Measurements from ENCODE around the gene BABAM2. TPM values are rescaled to one million over a fixed set of nuclear protein-coding genes. Genes with fewer than 3 reads are reported as not detected.

The BABAM2 gene
- total RNA-seq, 1 donor from 2014 or later, result 28.5 TPM

DNA sequence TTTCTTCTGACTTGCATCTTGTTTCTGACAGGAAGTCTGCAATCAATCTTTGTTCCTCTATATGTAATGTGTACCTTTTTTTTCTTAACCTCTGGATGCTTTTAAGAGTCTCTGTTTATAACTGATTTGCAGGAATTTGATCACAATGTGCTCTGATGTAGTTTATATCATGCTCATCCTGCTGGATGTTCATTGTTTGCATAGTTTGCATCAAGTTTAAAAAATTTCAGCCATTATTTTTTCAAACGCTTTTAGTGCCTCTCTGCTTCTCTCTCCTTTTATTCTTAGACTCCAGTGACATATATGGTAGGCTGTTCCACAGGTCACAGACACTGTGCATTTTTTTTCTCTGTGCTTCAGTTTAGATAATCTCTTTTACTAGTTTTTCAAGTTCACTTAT is 24.3 kb upstream of the BABAM2 start:
- H3K9me3 ChIP-seq (ENCODE audit: insufficient read depth, low read depth, low read length), result no peaks in the 10 kb centered on the region
- Mint-ChIP-seq H3K4me3 (ENCODE audit: unreplicated experiment) (no peak overlapping the region), H3K4me1 (ENCODE audit: low read depth, unreplicated experiment) (no peaks in the 10 kb centered on the region), H3K27me3 (ENCODE audit: low read depth, unreplicated experiment) (no peaks in the 10 kb centered on the region), H3K36me3 (ENCODE audit: low read depth, unreplicated experiment) (no peaks in the 10 kb centered on the region), H3K9me3 (ENCODE audit: unreplicated experiment) (no peaks in the 10 kb centered on the region), H3K27ac (ENCODE audit: unreplicated experiment) (no peak overlapping the region)
- no peak overlapping the region for H3K27ac ChIP-seq (ENCODE audit: low read depth, low read length)
- H3K79me2 ChIP-seq (ENCODE audit: insufficient read depth, low read length), result no peaks in the 10 kb centered on the region
- peaks cover 6% of the 10 kb centered on the region for H3K4me1 ChIP-seq (ENCODE audit: insufficient read depth, low read length)
- H2AFZ ChIP-seq (ENCODE audit: low read depth, low read length), result no peak overlapping the region
- H4K20me1 ChIP-seq (ENCODE audit: insufficient read depth, low read length), result no peaks in the 10 kb centered on the region
- H3K4me2 ChIP-seq (ENCODE audit: low read length), result no peak overlapping the region
- H3K4me3 ChIP-seq (ENCODE audit: insufficient read depth, low read depth, low read length), result no peak overlapping the region
- FAIRE-seq (no peak), DNase-seq (ENCODE audit: low read depth) (no peak)
- no peak overlapping the region for H3K9ac ChIP-seq (ENCODE audit: low read length)
- TF ChIP-seq EZH2 (IDR thresholded peaks at IDR 0.05; ENCODE audit: insufficient read depth, low read length) (no peak), CTCF (IDR thresholded peaks at IDR 0.05; ENCODE audit: insufficient read depth, low read depth, low read length) (no peak)
- H3K27me3 ChIP-seq (ENCODE audit: insufficient read depth, low read length), result no peaks in the 10 kb centered on the region
- H3K36me3 ChIP-seq (ENCODE audit: insufficient read depth, low read length), result no peaks in the 10 kb centered on the region

GRCh38 chr2:27869763-27870162 is 20.8 kb upstream of the BABAM2 start:
- Mint-ChIP-seq H3K27ac (ENCODE audit: unreplicated experiment) (no peak overlapping the region), H3K4me1 (ENCODE audit: low read depth, unreplicated experiment) (peaks cover 5% of the 10 kb centered on the region), H3K27me3 (ENCODE audit: low read depth, unreplicated experiment) (no peaks in the 10 kb centered on the region), H3K9me3 (ENCODE audit: unreplicated experiment) (no peaks in the 10 kb centered on the region), H3K4me3 (ENCODE audit: unreplicated experiment) (no peak overlapping the region), H3K36me3 (ENCODE audit: low read depth, unreplicated experiment) (no peaks in the 10 kb centered on the region)
- no peak overlapping the region for H3K27ac ChIP-seq (ENCODE audit: low read depth, low read length)
- no peak overlapping the region for H3K4me3 ChIP-seq (ENCODE audit: insufficient read depth, low read depth, low read length)
- no peaks in the 10 kb centered on the region for H3K36me3 ChIP-seq (ENCODE audit: insufficient read depth, low read length)
- no peaks in the 10 kb centered on the region for H3K79me2 ChIP-seq (ENCODE audit: insufficient read depth, low read length)
- H4K20me1 ChIP-seq (ENCODE audit: insufficient read depth, low read length), result no peaks in the 10 kb centered on the region
- no peak overlapping the region for H3K4me2 ChIP-seq (ENCODE audit: low read length)
- DNase-seq (ENCODE audit: low read depth), result no peak
- peaks cover 6% of the 10 kb centered on the region for H3K4me1 ChIP-seq (ENCODE audit: insufficient read depth, low read length)
- H3K9ac ChIP-seq (ENCODE audit: low read length), result no peak overlapping the region
- no peaks in the 10 kb centered on the region for H3K9me3 ChIP-seq (ENCODE audit: insufficient read depth, low read depth, low read length)
- no peak for TF ChIP-seq EZH2 (IDR thresholded peaks at IDR 0.05; ENCODE audit: insufficient read depth, low read length)
- TF ChIP-seq CTCF (IDR thresholded peaks at IDR 0.05; ENCODE audit: insufficient read depth, low read depth, low read length), result no peak
- no peaks in the 10 kb centered on the region for H3K27me3 ChIP-seq (ENCODE audit: insufficient read depth, low read length)
- FAIRE-seq, result no peak
- H2AFZ ChIP-seq (ENCODE audit: low read depth, low read length), result no peak overlapping the region

GRCh38 chr2:27870724-27871123 is 19.8 kb upstream of the BABAM2 start:
- DNase-seq (ENCODE audit: low read depth) (no peak), FAIRE-seq (no peak)
- H3K36me3 Mint-ChIP-seq (ENCODE audit: low read depth, unreplicated experiment), result no peaks in the 10 kb centered on the region
- no peak overlapping the region for H3K9ac ChIP-seq (ENCODE audit: low read length)
- no peaks in the 10 kb centered on the region for H3K36me3 ChIP-seq (ENCODE audit: insufficient read depth, low read length)
- no peak overlapping the region for H3K4me3 Mint-ChIP-seq (ENCODE audit: unreplicated experiment)
- H3K4me3 ChIP-seq (ENCODE audit: insufficient read depth, low read depth, low read length), result no peak overlapping the region
- H3K27ac ChIP-seq (ENCODE audit: low read depth, low read length), result no peak overlapping the region
- H4K20me1 ChIP-seq (ENCODE audit: insufficient read depth, low read length), result no peaks in the 10 kb centered on the region
- peaks cover 3% of the 10 kb centered on the region for H3K9me3 Mint-ChIP-seq (ENCODE audit: unreplicated experiment)
- no peak for TF ChIP-seq CTCF (IDR thresholded peaks at IDR 0.05; ENCODE audit: insufficient read depth, low read depth, low read length)
- H3K9me3 ChIP-seq (ENCODE audit: insufficient read depth, low read depth, low read length), result no peaks in the 10 kb centered on the region
- H2AFZ ChIP-seq (ENCODE audit: low read depth, low read length), result no peak overlapping the region
- no peak overlapping the region for H3K4me2 ChIP-seq (ENCODE audit: low read length)
- H3K79me2 ChIP-seq (ENCODE audit: insufficient read depth, low read length), result no peaks in the 10 kb centered on the region
- H3K27ac Mint-ChIP-seq (ENCODE audit: unreplicated experiment), result no peak overlapping the region
- H3K4me1 ChIP-seq (ENCODE audit: insufficient read depth, low read length), result peaks cover 6% of the 10 kb centered on the region
- H3K27me3 Mint-ChIP-seq (ENCODE audit: low read depth, unreplicated experiment), result no peaks in the 10 kb centered on the region
- H3K4me1 Mint-ChIP-seq (ENCODE audit: low read depth, unreplicated experiment), result peaks cover 5% of the 10 kb centered on the region
- no peaks in the 10 kb centered on the region for H3K27me3 ChIP-seq (ENCODE audit: insufficient read depth, low read length)
